IPS-18a (cell line): ENCODE measurements around the gene CNIH2.
"Not testable (repeated sequence)": the region's sequence is repeated elsewhere in the genome, so short reads cannot be mapped to it uniquely, and the experiment has no call there.

Experiments
- H3K27ac ChIP-seq: one replicate; pipeline ENCODE4 v1.5.1; 2013; ENCODE audit warnings: low read length
- H3K27me3 ChIP-seq: one replicate; pipeline ENCODE4 v1.6.1; 2013; ENCODE audit warnings: mild to moderate bottlenecking, low read length; ENCODE audit not compliant: control insufficient read depth, insufficient read depth
- H3K36me3 ChIP-seq: one replicate; pipeline ENCODE4 v1.6.1; 2013; ENCODE audit warnings: low read depth, low read length; ENCODE audit not compliant: control insufficient read depth
- H3K4me1 ChIP-seq: one replicate; pipeline ENCODE4 v1.6.1; 2013; ENCODE audit warnings: low read depth, low read length; ENCODE audit not compliant: control insufficient read depth
- H3K4me3 ChIP-seq: one replicate; pipeline ENCODE4 v1.5.1; 2013; ENCODE audit warnings: low read length
- H3K9ac ChIP-seq: one replicate; pipeline ENCODE4 v1.6.1; 2013; ENCODE audit warnings: mild to moderate bottlenecking, low read length, moderate library complexity
- H3K9me3 ChIP-seq: one replicate; pipeline ENCODE4 v1.6.1; 2013; ENCODE audit warnings: low read depth, low read length; ENCODE audit not compliant: control insufficient read depth

CNIH2 gene

DNA sequence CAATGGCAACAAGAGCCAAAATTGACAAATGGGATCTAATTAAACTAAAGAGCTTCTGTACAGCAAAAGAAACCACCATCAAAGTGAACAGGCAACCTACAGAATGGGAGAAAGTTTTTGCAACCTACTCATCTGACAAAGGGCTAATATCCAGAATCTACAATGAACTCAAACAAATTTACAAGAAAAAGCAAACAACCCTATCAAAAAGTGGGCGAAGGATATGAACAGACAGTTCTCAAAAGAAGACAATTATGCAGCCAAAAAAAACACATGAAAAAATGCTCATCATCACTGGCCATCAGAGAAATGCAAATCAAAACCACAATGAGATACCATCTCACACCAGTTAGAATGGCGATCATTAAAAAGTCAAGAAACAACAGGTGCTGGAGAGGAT, 42.3 kb downstream of the CNIH2 start:
- H3K4me1 ChIP-seq, result peaks cover 14% of the 10 kb centered on the region
- H3K36me3 ChIP-seq, H3K27me3 ChIP-seq, H3K4me3 ChIP-seq, H3K27ac ChIP-seq, H3K9me3 ChIP-seq, H3K9ac ChIP-seq: not testable (repeated sequence)

DNA sequence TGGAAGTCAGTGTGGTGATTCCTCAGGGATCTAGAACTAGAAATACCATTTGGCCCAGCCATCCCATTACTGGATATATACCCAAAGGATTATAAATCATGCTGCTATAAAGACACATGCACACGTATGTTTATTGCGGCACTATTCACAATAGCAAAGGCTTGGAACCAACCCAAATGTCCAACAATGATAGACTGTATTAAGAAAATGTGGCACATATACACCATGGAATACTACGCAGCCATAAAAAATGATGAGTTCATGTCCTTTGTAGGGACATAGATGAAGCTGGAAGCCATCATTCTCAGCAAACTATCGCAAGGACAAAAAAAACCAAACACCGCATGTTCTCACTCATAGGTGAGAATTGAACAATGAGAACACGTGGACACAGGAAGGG, 42.8 kb downstream of the CNIH2 start:
- H3K9me3 ChIP-seq, H3K9ac ChIP-seq, H3K4me3 ChIP-seq, H3K27ac ChIP-seq, H3K36me3 ChIP-seq, H3K27me3 ChIP-seq: not testable (repeated sequence)
- peaks cover 14% of the 10 kb centered on the region for H3K4me1 ChIP-seq

DNA sequence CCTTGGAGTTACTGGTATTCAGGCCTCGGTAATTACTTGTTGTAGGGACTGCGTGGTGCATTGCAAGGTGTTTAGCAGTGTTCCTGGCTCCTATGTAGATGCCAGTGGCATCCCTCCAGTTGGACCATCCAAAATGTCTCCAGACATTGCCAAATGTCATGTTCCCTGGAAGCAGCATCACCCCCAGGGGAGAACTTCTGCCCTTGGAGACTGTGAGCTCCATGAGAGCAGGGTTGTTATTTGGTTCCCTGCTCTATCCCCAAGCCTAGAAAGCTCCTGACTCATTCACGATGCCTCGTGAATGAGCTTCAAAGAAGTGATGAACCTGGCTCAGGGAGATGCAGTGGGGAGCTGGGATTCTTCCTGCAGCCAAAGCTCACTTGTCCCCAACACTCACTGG, 43.6 kb downstream of the CNIH2 start:
- no peak overlapping the region for H3K27ac ChIP-seq
- no peaks in the 10 kb centered on the region for H3K9me3 ChIP-seq
- H3K27me3 ChIP-seq, result no peaks in the 10 kb centered on the region
- no peaks in the 10 kb centered on the region for H3K36me3 ChIP-seq
- peaks cover 14% of the 10 kb centered on the region for H3K4me1 ChIP-seq
- H3K9ac ChIP-seq, result no peak overlapping the region
- no peak overlapping the region for H3K4me3 ChIP-seq

DNA sequence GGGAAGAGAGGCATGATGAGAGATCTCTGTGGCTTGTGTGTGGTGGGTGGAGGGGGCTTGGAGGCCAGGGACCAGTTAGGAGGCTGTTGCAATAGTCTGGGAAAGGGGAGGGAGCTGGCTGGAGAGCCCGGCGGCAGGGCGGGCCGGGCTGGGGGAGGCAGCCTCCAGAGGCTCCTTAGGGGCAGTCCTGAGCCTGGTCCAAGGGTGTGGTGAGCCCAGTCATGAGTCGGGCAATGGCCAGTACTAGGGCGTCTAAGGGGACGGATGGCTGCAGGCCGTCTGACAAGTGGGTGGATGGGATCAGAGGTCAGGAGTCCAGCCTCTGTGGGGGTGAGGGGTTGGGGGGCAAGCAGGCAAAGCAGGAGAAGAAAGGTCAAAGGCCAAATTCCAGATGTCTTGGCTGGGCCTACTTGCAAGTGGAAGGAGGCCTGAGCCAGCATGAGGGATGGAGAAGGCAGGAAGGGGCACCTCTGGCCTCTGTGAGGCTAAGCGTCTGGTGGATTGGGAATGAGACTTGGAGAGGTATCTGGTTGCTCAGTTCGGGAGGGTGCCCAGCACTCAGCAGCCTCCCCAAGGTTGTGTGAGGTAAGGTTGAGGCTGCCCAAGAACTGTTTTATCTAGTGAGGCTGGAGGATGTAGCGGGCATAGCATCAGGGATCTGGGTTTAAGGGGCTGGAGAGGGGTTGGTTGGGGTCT, 44.9 kb downstream of the CNIH2 start:
- Histone ChIP-seq H3K27ac (no peak overlapping the region), H3K4me3 (no peak overlapping the region), H3K27me3 (peaks cover 5% of the 10 kb centered on the region), H3K36me3 (no peaks in the 10 kb centered on the region), H3K4me1 (peaks cover 6% of the 10 kb centered on the region), H3K9me3 (no peaks in the 10 kb centered on the region), H3K9ac (no peak overlapping the region)

DNA sequence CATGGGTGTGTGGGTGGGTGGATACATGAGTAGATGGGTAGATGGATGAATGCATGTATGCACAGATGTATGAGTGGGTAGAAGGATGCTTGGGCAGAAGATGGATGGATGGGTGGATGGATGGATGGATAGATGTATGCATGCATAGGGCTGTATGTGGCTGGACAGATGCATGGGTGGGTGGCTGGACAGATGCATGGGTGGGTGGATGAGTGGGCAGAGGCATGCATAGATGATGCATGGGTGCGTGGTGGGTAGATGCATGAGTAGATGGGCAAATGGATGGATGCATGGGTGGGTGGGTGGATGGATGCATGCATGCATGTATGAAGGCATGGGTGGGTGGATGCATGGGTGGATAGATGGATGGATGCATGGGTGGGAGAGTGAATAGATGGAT, 45.7 kb downstream of the CNIH2 start:
- Histone ChIP-seq H3K27ac (no peak overlapping the region), H3K9me3 (no peaks in the 10 kb centered on the region), H3K4me3 (no peak overlapping the region), H3K27me3 (peaks cover 8% of the 10 kb centered on the region), H3K36me3 (no peaks in the 10 kb centered on the region), H3K9ac (no peak overlapping the region), H3K4me1 (peaks cover 3% of the 10 kb centered on the region)

DNA sequence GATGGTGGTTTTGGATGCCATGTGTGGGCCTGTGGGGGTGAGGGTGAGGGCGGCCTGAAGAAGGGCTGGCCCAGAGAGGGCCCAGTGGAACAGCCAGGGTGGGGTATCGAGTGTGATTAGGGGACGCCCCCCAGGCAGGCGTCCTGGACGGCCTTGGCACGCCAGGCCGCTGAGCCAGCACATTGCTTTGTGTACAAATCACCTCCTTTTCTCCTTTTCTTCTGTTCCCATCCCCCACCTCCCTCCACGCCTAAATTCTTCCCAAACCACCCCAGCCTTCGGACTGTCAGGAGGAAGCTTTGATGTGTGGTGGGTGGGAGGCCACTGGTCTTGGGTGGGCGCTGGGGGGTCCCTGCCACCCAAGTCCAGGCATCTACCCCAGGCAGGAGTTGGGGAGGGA, 46.7 kb downstream of the CNIH2 start:
- Histone ChIP-seq H3K9ac (no peak overlapping the region), H3K27ac (no peak overlapping the region), H3K36me3 (no peaks in the 10 kb centered on the region), H3K4me3 (no peak overlapping the region), H3K9me3 (no peaks in the 10 kb centered on the region), H3K4me1 (peaks cover 4% of the 10 kb centered on the region), H3K27me3 (peaks cover 8% of the 10 kb centered on the region)

DNA sequence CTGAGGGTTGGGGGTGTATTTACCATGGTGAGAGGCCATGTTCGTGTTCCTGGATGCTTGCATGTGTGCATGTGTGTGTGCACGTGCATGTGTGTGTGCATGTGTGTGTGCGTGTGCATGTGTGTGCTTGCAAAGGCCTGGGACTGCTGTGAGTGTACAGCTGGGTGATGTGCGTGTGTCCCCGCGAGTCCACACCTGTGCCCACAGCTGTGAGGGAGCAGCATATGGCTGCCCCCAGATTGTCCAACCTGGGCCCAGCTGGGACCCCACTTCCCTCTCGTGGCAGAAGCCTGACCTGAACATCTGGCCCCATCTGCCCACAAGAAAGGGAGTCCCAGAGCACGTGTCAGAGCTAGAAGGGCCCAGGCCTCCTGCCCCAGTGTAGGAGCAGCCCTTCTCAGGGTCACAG, 47.3 kb downstream of the CNIH2 start:
- H3K36me3 ChIP-seq, result no peaks in the 10 kb centered on the region
- no peak overlapping the region for H3K4me3 ChIP-seq
- no peak overlapping the region for H3K27ac ChIP-seq
- peaks cover 8% of the 10 kb centered on the region for H3K27me3 ChIP-seq
- peaks cover 4% of the 10 kb centered on the region for H3K4me1 ChIP-seq
- no peaks in the 10 kb centered on the region for H3K9me3 ChIP-seq
- no peak overlapping the region for H3K9ac ChIP-seq

DNA sequence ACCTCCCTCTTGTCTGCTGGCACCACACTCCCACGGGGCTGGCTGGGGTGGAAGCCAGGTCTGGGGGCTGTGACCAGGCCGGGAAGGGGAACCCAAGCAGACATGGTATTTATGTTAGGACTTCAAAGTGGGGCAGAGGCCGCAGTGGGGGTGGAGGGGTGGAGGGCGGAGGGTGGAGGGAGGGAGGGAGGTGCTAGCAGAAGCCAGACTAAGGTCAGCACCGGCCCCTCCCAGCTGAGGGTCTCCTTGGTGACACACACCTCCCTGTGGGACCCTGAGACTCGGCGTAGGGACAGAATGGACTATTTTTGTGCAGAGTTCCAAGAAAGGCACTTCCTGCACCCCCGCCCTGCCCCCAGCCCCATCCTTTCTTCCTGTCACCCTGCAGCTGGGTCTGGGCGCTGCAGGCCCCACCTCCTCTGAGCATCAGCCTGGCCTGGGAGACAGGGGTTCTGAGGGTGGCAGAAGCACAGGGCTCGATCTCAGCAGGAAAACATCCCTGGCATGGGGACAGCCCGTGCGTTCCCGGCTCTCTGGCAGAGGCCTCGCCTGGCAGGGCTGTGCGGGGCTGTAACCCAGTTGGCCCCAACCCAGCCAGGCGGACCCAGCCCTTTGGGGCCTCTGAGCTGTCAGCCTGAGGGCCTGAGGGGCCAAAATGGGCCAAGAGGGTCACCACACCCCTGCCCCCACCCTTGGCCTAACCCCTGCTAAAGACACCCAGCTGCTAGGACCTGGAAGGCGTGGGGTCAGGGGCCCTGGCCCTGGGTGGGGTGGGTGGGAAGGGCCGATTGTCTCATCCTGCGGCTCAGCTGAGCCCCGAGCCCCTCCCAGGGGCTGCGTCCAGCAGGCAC, 48.5 kb downstream of the CNIH2 start:
- H3K4me1 ChIP-seq, result peaks cover 4% of the 10 kb centered on the region
- H3K9me3 ChIP-seq, result no peaks in the 10 kb centered on the region
- H3K4me3 ChIP-seq, result no peak overlapping the region
- no peaks in the 10 kb centered on the region for H3K36me3 ChIP-seq
- peaks cover 8% of the 10 kb centered on the region for H3K27me3 ChIP-seq
- no peak overlapping the region for H3K27ac ChIP-seq
- no peak overlapping the region for H3K9ac ChIP-seq

DNA sequence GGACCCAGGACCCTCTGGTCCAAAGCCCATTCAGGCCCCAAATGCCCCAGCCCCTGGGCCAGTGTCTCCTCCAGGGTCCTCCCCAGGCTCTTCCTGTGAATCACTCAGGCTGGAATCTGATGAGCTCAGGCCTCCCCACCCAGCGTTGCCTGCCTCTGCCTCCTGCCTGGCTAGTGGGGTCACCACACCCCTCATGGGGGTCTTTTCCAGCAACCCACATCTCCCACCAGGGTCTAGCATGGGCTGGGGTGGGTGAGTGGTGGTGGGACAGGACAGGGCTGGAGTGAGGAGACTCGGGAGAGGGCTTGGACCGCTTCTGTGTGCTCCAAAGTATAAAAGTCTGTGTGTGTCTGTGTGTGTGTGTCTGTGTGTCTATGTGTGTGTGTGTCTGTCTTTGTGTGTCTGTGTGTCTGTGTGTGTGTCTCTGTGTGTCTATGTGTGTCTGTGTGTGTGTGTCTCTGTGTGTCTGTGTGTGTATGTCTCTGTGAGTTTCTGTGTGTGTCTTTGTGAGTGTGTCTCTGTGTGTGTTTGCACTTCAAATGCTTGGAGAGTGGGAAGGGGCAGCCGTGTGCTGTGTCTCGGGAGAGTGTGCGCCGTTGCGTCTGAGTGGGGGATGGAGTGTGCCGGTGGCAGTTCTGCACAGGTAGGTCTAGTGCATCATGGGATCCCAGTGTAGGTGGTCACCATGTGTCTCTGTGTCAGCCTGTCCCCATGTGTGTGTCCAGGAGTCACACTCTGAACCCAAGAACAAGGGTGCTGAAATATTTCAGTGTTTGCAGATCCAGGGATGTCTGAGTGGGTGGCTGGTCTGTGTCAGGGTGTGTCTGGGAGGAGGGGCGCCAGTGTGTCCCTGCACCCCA, 49.4 kb downstream of the CNIH2 start:
- Histone ChIP-seq H3K27ac (no peak overlapping the region), H3K4me1 (peaks cover 4% of the 10 kb centered on the region), H3K9me3 (no peaks in the 10 kb centered on the region), H3K27me3 (peaks cover 8% of the 10 kb centered on the region), H3K36me3 (no peaks in the 10 kb centered on the region), H3K9ac (no peak overlapping the region), H3K4me3 (no peak overlapping the region)

DNA sequence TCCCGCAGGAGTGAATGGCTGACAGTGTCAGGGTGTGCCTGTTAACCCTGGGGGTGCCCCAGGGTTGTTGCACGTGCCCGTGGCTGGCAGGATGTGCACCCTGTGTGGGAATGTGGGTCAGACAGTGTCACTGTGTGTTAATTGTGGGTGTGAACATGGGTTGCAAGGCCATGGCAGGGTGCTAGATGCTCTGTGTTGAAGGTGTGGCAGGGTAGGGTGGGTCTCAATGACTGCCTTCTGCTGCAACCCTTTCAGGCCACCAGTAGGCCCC, 50.0 kb downstream of the CNIH2 start:
- Histone ChIP-seq H3K4me3 (no peak overlapping the region), H3K4me1 (peaks cover 4% of the 10 kb centered on the region), H3K9ac (no peak overlapping the region), H3K27me3 (peaks cover 8% of the 10 kb centered on the region), H3K9me3 (no peaks in the 10 kb centered on the region), H3K27ac (no peak overlapping the region), H3K36me3 (no peaks in the 10 kb centered on the region)

DNA sequence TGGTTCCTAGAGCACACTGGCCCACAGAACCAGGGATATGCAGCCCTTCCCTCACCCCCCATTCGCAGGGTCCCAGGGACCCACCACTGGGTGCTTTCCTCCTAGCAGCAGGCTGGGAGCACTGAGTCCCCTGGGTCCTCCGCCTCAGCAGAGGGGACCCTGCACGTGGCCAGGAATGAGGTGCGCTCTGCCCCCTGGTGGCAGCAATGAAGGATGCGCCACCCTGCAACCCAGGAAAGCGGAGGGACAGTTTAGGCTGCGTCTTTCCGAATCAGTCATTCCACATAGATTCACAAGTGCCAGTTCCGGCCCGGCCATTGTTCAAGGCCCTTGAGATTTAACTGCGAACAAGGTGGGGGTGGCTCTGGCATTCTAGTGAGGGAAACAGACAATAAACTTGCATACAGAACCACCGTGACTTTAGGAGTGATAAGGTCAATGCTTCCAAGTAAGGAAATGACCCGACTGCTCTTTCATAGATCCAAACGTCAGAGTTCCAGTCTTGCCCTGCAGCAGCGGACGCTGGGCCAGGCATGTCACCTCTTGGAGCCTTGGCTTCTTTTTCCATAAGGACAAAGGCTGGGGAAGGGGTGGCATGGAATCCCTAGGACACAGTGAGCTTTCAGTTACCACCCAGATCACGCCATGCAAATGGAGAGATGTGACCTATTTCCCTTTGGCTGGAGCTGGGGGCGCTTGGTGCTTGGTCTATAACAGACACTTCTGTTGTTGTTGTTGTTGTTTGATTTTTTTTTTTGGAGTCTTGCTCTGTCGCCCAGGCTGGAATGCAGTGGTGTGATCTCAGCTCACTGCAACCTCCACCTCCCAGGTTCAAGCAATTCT, 50.5 kb downstream of the CNIH2 start:
- Histone ChIP-seq H3K4me1 (peaks cover 4% of the 10 kb centered on the region), H3K27me3 (peaks cover 8% of the 10 kb centered on the region), H3K4me3 (peak overlapping the region; percentile 33), H3K36me3 (no peaks in the 10 kb centered on the region), H3K9me3 (no peaks in the 10 kb centered on the region), H3K9ac (no peak overlapping the region), H3K27ac (no peak overlapping the region)
